Measurements from ENCODE around the gene TLN1. TPM values are rescaled to one million over a fixed set of nuclear protein-coding genes. Genes with fewer than 3 reads are reported as not detected.

The TLN1 gene
- total RNA-seq, 1 donor from 2014 or later, result 17.8 TPM

Small RNAs within 50 kb of the gene (small RNA-seq; reads per million reads assigned to genes)
- gene MIR6853 (not detected), gene RMRP (not detected), gene RN7SL22P (not detected)

Other genes with a start within 250 kb of the TLN1 start
- gene RUSC2, start 242.1 kb downstream of the TLN1 start, total RNA-seq, result 51.2 TPM
- gene TESK1, start 126.9 kb downstream of the TLN1 start, total RNA-seq, result 11.7 TPM
- 0.47 TPM for gene CD72, start 113.8 kb downstream of the TLN1 start, total RNA-seq
- gene SIT1, start 81.3 kb downstream of the TLN1 start, total RNA-seq, result not detected
- 159,856 TPM for gene RMRP, start 74.2 kb downstream of the TLN1 start, total RNA-seq
- gene CCDC107, start 73.9 kb downstream of the TLN1 start, total RNA-seq, result 10.5 TPM
- 0.94 TPM for gene ARHGEF39, start 67.0 kb downstream of the TLN1 start, total RNA-seq
- 0.78 TPM for gene CA9, start 58.3 kb downstream of the TLN1 start, total RNA-seq
- 18.1 TPM for gene TPM2, start 42.3 kb downstream of the TLN1 start, total RNA-seq
- gene CREB3, start 471 bp upstream of the TLN1 start, total RNA-seq, result 22.9 TPM
- gene GBA2, start 17.0 kb upstream of the TLN1 start, total RNA-seq, result 45.2 TPM
- 12.3 TPM for gene RGP1, start 17.1 kb upstream of the TLN1 start, total RNA-seq
- gene MSMP, start 22.1 kb upstream of the TLN1 start, total RNA-seq, result not detected
- 11.2 TPM for gene NPR2, start 59.4 kb upstream of the TLN1 start, total RNA-seq
- 4.7 TPM for gene SPAG8, start 80.1 kb upstream of the TLN1 start, total RNA-seq
- gene HINT2, start 82.8 kb upstream of the TLN1 start, total RNA-seq, result 7.0 TPM
- gene FAM221B, start 96.5 kb upstream of the TLN1 start, total RNA-seq, result not detected
- 5.6 TPM for gene TMEM8B, start 97.0 kb upstream of the TLN1 start, total RNA-seq
- not detected for gene OR13J1, start 138.2 kb upstream of the TLN1 start, total RNA-seq
- not detected for gene HRCT1, start 174.0 kb upstream of the TLN1 start, total RNA-seq
- gene SPAAR, start 177.3 kb upstream of the TLN1 start, total RNA-seq, result 0.31 TPM
- gene OR2S2, start 226.0 kb upstream of the TLN1 start, total RNA-seq, result not detected